PC-9 (cell line): ENCODE measurements around the gene VPS35.

ENCODE experiments used
- CTCF ChIP-seq: fragments of 200-600 bp; sonication (generic); conservative IDR thresholded peaks from 2 replicates; pipeline ENCODE4 v1.6.1; 2017; ENCODE audit warnings: mixed run types, antibody characterized with exemption, mild to moderate bottlenecking, moderate library complexity
- EZH2 ChIP-seq: fragments of 200-600 bp; sonication (generic); IDR thresholded peaks from 2 replicates; pipeline ENCODE4 v1.8.0; 2017; ENCODE audit warnings: antibody characterized with exemption, low read depth

DNA sequence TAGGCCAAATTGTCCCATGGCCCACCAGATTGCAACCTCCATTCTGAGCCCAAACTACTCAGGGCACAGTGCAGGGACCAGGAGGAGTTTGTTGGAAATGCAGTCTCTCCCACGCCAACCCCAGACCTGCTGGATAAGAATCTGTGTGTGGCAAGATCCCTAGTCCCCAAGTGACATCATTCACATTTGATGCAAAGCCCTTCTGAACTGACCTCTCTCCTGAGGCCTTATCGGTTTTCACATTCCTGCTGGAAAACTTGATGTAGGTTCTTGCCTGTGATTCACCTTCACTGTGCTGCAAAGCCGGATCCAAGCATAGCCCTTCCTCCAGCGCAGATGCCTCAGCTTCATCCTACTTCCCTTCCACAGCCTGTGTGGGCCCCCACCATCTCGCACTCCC, 61.2 kb downstream of the VPS35 start:
- TF ChIP-seq CTCF, result no peak
- no peak for TF ChIP-seq EZH2
